Ramos (cell line): ENCODE results near the gene FNIP2.
"Not testable (repeated sequence)": the region's sequence is repeated elsewhere in the genome, so short reads cannot be mapped to it uniquely, and the experiment has no call there.

Source experiments
- in situ Hi-C: fragments of 300-500 bp; cut with MboI; formaldehyde crosslinking; loops from one replicate; pipeline ENCODE4 v1.14.3; 2022; ENCODE audit warnings: low sequenced_read_pairs; ENCODE audit not compliant: unreplicated experiment

The FNIP2 gene

DNA sequence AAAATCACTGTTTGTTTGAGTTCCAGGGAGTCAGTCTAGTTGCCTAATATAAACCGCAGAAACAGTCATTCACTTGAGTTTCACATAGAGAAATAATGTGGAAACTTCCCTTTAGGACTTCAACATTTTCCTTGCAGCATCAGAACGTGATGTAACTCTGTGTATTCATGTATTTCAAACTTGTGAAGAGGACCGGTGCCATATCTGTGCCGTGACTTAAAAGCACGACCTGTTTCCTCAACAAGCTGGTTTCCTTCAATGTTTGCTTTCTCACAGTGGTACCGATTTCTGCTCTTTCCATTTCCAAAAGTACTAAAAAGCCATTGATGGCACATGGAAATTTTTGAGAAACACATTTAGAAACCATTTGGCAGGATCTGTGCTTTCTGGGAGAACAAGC lies 167.4 kb downstream of the FNIP2 start:
- in situ Hi-C loops = no loop called here

DNA sequence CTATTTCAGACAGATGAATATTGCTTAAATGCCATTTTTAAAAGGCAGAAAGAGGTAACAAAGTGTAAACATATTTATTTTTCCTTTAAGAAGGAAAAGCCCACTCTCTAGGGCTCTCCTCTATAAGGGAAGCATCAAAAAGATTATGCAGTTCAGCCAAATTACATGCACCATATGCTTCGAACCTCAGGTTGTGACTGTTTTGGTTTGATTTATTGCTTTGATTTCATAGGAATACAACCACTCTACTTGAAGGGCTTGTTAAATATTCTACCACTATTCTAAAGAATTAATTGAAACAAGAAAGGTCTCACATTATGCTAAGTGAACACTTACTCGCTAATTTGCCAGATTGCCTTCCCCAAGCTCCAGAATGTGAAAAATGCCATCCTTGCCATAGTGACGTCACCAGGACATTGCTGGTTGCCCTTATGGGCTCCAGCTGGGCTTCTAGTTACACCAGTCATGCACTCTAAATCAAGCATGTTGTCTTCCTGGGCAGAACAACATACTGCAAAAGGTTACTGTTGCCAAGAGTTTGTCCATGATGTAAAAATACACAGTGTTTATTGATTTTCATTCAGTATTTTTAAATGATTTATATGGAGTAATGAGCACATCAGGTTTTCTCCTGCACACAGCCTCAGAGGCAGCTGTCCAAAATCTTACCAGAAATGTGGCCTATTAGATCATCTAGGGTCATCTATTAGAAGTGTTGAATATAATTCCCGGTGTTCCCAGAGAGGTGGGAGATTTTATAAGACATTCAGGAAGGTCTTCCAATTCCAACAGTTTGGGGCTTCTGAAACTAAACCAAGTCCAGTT lies 169.6 kb downstream of the FNIP2 start:
- in situ Hi-C loops = no loop called here

DNA sequence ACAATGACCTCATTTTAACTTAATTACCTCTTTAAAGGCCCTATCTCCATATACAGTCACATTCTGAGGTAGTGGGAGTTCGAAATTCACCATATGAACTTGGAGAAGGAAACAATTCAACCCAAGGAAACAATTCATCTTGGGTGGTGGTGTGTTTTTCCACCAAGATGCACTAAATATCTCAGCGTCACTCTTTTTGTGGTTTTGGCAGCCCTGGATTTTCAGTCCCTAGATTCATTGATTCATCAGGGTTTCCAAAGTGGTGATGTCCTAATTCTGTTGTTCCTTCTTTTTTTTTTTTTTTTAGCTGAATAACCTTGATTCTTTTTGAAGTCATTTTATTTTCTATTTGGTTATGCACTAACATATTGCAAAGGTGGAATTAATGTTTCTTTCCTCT lies 171.4 kb downstream of the FNIP2 start:
- in situ Hi-C loops = no loop called here

DNA sequence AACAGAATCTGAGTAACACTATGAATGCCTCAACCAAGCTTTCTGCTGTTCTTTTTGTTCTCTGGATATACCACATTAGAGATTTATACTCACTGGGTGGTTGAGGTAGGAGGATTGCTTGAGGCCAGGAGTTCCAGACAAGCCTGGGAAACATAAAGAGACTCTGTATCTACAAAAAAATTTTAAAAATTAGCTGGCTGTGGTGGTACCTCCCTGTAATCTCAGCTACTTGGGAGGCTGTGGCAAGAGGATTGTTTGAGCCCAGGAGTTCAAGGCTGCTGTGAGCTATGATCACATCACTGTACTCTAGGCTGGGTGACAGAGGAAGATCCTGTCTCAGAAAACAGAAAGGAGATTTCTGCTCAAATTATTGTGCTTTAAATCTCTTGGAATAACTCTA lies 172.5 kb downstream of the FNIP2 start:
- in situ Hi-C loops = no loop called here

DNA sequence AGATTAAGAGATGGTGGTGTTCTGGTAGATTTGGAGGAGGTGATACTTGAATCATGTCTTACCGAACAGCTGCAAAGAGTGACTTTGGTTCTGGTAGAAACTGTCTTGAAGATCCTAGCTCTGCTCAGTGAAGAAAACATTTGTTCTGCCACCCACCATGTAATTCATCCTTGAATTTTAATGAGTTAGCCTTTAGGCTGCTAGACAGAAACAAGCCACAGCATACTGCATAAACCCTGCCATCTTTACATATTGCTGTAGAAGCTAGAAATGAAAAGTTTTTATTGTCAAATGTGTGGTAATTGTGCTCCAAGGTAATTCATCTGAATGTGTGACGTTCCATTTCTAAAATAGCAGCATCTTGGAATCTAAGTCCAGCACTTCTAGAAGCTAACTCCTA lies 173.1 kb downstream of the FNIP2 start:
- in situ Hi-C loops = no loop called here

DNA sequence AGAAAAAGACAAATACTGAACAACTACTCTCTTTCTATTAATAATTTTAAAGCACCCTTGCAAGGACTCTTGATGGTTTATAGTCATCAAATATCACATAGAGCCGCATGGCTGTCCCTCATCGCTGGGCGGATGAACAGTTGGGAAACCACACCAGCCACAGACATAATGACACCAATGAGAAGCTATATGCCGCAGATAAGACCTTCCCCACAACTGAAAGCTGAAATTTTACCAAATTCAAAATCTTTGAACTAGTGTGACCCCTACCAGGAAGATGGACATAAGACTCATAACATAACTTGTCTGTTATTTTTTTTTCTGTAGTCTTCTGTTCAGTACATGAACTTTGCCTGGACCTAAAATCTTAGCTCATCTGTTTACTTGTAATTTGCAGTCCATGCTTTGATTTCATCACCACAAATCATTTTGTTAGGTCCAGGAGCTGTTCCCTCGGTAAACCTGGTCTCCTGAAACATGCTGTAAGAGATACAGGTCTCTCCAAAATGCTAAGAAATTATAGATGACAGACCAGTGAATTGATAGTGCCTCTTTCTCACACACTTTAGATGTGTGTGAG lies 176.8 kb downstream of the FNIP2 start:
- in situ Hi-C loops = no loop called here

DNA sequence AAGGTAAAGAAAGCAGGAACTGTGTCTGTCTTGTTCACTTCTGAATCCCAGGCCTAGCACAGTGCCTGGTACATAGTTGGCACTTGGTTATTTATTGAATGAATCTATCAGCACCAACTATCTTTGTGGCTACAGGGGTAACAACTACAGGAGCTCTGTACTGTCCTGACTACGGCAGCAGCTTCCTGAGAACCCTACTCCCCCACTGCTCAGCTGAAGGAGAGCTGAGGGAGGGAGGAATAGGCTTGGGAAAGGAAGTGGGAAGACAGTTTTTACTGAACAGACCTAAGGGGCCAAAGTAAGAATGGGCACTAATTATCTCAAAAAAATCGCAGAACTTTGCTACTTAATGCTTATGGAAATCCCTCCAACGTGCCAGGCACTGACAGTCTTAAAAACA lies 178.0 kb downstream of the FNIP2 start:
- in situ Hi-C loops = no loop called here

DNA sequence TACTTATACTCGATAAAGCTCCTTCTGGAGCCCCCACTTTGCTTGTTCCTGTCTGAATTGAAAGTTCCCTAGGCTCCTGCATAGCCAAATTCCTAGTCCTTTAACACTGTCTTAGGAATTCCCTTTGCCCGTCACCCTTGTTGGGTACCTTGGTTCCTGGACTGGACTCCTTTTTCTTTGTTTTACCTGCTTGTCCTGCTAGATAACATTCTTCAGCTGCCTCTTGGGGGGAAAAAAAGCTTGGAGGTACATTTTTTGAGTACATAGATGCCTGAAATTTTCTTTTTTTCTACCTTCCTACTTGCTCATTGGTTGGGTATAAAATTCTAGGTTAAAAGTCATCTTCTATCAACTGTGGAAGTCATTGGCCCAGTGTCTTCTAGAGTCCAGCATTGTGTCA lies 179.2 kb downstream of the FNIP2 start:
- in situ Hi-C loops = no loop called here

DNA sequence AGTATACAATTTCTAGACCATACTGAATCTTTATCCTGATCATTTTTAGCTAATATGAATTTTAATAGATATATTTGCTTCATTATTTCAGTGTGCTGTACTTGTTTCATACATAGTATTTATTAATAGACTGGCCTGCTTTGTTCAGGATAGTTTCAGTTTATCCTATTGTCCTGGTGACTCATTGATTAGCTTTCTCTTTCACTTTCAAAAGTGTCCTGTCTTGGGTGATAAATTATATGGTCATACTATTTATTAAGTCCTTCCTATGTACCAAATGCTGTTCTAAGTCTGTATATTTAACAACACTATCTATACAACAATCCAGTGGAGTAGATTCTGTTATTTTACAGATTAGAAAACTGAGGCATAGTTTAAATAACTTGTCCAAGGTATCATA lies 180.3 kb downstream of the FNIP2 start:
- in situ Hi-C loops = no loop called here

DNA sequence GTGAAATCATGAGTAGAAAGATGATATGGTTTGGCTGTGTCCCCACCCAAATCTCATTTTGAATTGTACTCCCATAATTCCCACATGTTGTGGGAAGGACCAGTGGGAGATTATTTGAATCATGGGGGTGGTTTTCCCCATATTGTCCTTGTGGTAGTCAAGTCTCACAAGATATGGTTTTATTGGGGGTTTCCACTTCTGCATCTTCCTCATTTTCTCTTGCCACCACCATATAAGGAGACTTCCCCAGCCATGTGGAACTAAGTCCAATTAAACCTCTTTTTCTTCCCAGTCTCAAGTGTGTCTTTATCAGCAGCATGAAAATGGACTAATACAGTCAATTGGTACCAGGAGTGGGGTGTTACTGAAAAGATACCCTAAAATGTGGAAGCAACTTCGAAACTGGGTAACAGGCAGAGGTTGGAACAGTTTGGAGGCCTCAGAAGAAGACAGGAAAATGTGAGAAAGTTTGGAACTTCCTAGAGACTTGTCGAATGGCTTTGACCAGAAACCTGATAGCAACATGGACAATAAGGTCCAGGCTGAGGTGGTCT lies 183.5 kb downstream of the FNIP2 start:
- in situ Hi-C loops = not testable (repeated sequence)

DNA sequence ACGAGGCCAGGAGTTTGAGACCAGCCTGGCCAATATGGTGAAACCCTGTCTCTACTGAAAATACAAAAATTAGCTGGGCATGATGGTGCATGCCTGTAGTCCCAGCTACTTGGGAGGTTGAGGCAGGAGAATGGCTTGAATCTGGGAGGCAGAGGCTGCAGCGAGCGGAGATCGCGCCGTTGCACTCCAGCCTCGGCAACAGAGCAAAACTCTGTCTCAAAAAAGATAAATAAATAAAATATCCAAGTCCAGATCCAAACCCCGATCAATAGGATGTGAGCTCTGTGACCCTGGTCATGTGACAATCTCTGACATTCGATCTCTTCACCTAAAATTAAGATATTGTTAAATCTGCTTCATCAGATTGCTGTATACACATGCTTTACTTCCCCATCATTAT lies 187.5 kb downstream of the FNIP2 start:
- in situ Hi-C loops = not testable (repeated sequence)

DNA sequence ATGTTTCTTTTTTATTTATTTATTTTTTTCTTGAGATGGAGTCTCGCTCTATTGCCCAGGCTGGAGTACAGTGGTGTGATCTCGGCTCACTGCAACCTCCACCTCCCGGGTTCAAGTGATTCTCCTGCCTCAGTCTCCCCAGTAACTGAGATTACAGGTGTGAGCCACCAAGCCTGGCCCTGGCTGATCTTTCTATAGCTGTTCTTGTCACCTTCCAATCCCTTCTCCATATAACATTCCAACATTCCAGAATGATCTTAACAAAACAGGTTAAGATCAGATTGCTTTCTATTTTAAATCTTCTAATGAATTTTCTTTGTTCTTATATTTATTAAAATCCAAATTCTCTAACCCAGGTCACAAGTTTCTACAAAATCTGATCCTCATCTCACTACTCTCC lies 188.1 kb downstream of the FNIP2 start:
- in situ Hi-C loops = not testable (repeated sequence)
